ENCODE results near the gene NAT16. TPM values are rescaled to one million over a fixed set of nuclear protein-coding genes. Genes with fewer than 3 reads are reported as not detected.

Gene NAT16
- total and polyA plus RNA-seq, 2 of the 13 experiments (the other 11 are each of a cell fraction or from before 2014, with no cell fraction given) = 0.04 TPM; not detected in 1

DNA sequence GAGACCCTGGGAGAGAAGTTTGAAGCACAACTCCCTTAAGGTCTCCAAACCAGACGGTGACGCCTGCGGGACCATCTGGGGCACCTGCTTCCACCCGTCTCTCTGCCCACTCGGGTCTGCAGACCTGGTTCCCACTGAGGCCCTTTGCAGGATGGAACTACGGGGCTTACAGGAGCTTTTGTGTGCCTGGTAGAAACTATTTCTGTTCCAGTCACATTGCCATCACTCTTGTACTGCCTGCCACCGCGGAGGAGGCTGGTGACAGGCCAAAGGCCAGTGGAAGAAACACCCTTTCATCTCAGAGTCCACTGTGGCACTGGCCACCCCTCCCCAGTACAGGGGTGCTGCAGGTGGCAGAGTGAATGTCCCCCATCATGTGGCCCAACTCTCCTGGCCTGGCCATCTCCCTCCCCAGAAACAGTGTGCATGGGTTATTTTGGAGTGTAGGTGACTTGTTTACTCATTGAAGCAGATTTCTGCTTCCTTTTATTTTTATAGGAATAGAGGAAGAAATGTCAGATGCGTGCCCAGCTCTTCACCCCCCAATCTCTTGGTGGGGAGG, 42.4 kb downstream of the NAT16 start (continued):
- TF ChIP-seq, protein P1, sequence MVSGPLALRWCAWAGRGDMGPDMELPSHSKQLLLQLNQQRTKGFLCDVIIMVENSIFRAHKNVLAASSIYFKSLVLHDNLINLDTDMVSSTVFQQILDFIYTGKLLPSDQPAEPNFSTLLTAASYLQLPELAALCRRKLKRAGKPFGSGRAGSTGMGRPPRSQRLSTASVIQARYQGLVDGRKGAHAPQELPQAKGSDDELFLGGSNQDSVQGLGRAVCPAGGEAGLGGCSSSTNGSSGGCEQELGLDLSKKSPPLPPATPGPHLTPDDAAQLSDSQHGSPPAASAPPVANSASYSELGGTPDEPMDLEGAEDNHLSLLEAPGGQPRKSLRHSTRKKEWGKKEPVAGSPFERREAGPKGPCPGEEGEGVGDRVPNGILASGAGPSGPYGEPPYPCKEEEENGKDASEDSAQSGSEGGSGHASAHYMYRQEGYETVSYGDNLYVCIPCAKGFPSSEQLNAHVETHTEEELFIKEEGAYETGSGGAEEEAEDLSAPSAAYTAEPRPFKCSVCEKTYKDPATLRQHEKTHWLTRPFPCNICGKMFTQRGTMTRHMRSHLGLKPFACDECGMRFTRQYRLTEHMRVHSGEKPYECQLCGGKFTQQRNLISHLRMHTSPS (CRISPR knock-in tag; IDR thresholded peaks at IDR 0.05; ENCODE audit: low read depth) = peak; percentile 70; the same call in 1 of the 2 replicates
- TF ChIP-seq SSRP1 (CRISPR knock-in tag; IDR thresholded peaks at IDR 0.05) = no peak
- peak; percentile 45; the same call in 1 of the 2 replicates for TF ChIP-seq ZSCAN29 (CRISPR knock-in tag; conservative IDR thresholded peaks at IDR 0.05)
- TF ChIP-seq, protein P2, sequence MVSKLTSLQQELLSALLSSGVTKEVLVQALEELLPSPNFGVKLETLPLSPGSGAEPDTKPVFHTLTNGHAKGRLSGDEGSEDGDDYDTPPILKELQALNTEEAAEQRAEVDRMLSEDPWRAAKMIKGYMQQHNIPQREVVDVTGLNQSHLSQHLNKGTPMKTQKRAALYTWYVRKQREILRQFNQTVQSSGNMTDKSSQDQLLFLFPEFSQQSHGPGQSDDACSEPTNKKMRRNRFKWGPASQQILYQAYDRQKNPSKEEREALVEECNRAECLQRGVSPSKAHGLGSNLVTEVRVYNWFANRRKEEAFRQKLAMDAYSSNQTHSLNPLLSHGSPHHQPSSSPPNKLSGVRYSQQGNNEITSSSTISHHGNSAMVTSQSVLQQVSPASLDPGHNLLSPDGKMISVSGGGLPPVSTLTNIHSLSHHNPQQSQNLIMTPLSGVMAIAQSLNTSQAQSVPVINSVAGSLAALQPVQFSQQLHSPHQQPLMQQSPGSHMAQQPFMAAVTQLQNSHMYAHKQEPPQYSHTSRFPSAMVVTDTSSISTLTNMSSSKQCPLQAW (CRISPR knock-in tag; IDR thresholded peaks at IDR 0.05) = peak; percentile 73
- no peak for TF ChIP-seq ZNF138 (CRISPR knock-in tag; IDR thresholded peaks at IDR 0.05; ENCODE audit: low read depth)
- TF ChIP-seq ZFP37 (CRISPR knock-in tag; IDR thresholded peaks at IDR 0.05; ENCODE audit: borderline replicate concordance) = no peak
- TF ChIP-seq, protein P3, sequence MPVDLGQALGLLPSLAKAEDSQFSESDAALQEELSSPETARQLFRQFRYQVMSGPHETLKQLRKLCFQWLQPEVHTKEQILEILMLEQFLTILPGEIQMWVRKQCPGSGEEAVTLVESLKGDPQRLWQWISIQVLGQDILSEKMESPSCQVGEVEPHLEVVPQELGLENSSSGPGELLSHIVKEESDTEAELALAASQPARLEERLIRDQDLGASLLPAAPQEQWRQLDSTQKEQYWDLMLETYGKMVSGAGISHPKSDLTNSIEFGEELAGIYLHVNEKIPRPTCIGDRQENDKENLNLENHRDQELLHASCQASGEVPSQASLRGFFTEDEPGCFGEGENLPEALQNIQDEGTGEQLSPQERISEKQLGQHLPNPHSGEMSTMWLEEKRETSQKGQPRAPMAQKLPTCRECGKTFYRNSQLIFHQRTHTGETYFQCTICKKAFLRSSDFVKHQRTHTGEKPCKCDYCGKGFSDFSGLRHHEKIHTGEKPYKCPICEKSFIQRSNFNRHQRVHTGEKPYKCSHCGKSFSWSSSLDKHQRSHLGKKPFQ (CRISPR knock-in tag; IDR thresholded peaks at IDR 0.05; ENCODE audit: insufficient replicate concordance) = peak; percentile 1
- TF ChIP-seq, protein P4, sequence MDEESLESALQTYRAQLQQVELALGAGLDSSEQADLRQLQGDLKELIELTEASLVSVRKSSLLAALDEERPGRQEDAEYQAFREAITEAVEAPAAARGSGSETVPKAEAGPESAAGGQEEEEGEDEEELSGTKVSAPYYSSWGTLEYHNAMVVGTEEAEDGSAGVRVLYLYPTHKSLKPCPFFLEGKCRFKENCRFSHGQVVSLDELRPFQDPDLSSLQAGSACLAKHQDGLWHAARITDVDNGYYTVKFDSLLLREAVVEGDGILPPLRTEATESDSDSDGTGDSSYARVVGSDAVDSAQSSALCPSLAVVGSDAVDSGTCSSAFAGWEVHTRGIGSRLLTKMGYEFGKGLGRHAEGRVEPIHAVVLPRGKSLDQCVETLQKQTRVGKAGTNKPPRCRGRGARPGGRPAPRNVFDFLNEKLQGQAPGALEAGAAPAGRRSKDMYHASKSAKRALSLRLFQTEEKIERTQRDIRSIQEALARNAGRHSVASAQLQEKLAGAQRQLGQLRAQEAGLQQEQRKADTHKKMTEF (CRISPR knock-in tag; IDR thresholded peaks at IDR 0.05) = peak; percentile 7; the same call in 1 of the 2 replicates
- no peak for TF ChIP-seq TAF15 (IDR thresholded peaks at IDR 0.05; ENCODE audit: low read depth, low read length, poor library complexity, severe bottlenecking)
- TF ChIP-seq SOX13 (IDR thresholded peaks at IDR 0.05) = no peak
- no peak for TF ChIP-seq SOX13 (CRISPR knock-in tag; conservative IDR thresholded peaks at IDR 0.05 in 1 of 2, IDR thresholded peaks at IDR 0.05 in 1 of 2)
- TF ChIP-seq BCL6 (CRISPR knock-in tag; IDR thresholded peaks at IDR 0.05) = no peak
- TF ChIP-seq, protein P5, sequence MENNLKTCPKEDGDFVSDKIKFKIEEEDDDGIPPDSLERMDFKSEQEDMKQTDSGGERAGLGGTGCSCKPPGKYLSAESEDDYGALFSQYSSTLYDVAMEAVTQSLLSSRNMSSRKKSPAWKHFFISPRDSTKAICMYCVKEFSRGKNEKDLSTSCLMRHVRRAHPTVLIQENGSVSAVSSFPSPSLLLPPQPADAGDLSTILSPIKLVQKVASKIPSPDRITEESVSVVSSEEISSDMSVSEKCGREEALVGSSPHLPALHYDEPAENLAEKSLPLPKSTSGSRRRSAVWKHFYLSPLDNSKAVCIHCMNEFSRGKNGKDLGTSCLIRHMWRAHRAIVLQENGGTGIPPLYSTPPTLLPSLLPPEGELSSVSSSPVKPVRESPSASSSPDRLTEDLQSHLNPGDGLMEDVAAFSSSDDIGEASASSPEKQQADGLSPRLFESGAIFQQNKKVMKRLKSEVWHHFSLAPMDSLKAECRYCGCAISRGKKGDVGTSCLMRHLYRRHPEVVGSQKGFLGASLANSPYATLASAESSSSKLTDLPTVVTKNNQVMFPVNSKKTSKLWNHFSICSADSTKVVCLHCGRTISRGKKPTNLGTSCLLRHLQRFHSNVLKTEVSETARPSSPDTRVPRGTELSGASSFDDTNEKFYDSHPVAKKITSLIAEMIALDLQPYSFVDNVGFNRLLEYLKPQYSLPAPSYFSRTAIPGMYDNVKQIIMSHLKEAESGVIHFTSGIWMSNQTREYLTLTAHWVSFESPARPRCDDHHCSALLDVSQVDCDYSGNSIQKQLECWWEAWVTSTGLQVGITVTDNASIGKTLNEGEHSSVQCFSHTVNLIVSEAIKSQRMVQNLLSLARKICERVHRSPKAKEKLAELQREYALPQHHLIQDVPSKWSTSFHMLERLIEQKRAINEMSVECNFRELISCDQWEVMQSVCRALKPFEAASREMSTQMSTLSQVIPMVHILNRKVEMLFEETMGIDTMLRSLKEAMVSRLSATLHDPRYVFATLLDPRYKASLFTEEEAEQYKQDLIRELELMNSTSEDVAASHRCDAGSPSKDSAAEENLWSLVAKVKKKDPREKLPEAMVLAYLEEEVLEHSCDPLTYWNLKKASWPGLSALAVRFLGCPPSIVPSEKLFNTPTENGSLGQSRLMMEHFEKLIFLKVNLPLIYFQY (CRISPR knock-in tag; IDR thresholded peaks at IDR 0.05; ENCODE audit: borderline replicate concordance) = peak; percentile 7; the same call in 1 of the 2 replicates
- TF ChIP-seq SOX6 (IDR thresholded peaks at IDR 0.05) = no peak
- no peak for TF ChIP-seq SOX6 (CRISPR knock-in tag; IDR thresholded peaks at IDR 0.05)
- TF ChIP-seq MEIS1 (CRISPR knock-in tag; IDR thresholded peaks at IDR 0.05; ENCODE audit: borderline replicate concordance) = no peak; the same call in 1 of the 2 replicates
- no peak for TF ChIP-seq ZNF317 (CRISPR knock-in tag; IDR thresholded peaks at IDR 0.05)
- TF ChIP-seq ZZZ3 (CRISPR knock-in tag; IDR thresholded peaks at IDR 0.05; ENCODE audit: borderline replicate concordance) = 0 out of 2 replicates have a peak, but pooled peaks have one; percentile 31
- no peak for TF ChIP-seq CEBPB (IDR thresholded peaks at IDR 0.05; ENCODE audit: borderline replicate concordance, low read depth, low read length)
